Kidney (tissue), 14 donors: Measurements from ENCODE around the gene CFAP251. TPM values are rescaled to one million over a fixed set of nuclear protein-coding genes. Genes with fewer than 3 reads are reported as not detected.
"Not testable (repeated sequence)": the region's sequence is repeated elsewhere in the genome, so short reads cannot be mapped to it uniquely, and the experiment has no call there.

Experiments used
- DNase-seq, 5 donors: peaks; one replicate each; pipeline ENCODE4 v3.0.0-alpha.2; 2013 to 2020
- FAIRE-seq: peaks from 2 replicates; lab custom pipeline; 2012; peaks lifted over from hg19 to GRCh38; lab: Jason Lieb, UNC
- H3K27ac ChIP-seq, 2 donors: one replicate each; pipeline ENCODE4 v1.7.0; 2013; ENCODE audit warnings: low read depth in 2 of 2, low read length in 2 of 2, inconsistent platforms in 1 of 2
- H3K27me3 ChIP-seq: one replicate; pipeline ENCODE4 v1.7.1; 2013; ENCODE audit warnings: low read length, inconsistent platforms; ENCODE audit not compliant: control insufficient read depth, insufficient read depth
- H3K36me3 ChIP-seq, 3 donors: one replicate each; pipeline versions ENCODE4 v1.7.0 to v1.7.1; 2013; ENCODE audit warnings: low read length in 3 of 3, control low read depth in 1 of 3, inconsistent platforms in 1 of 3; ENCODE audit not compliant: insufficient read depth in 3 of 3, control insufficient read depth in 2 of 3
- H3K4me1 ChIP-seq, 3 donors: one replicate each; pipeline versions ENCODE4 v1.7.0 to v1.7.1; 2013; ENCODE audit warnings: low read length in 3 of 3, inconsistent platforms in 1 of 3, low read depth in 1 of 3; ENCODE audit not compliant: control insufficient read depth in 2 of 3, insufficient read depth in 2 of 3
- H3K4me3 ChIP-seq, 3 donors: one replicate each; pipeline versions ENCODE4 v1.7.0 to v1.8.1; 2013; ENCODE audit warnings: low read length in 3 of 3, control low read depth in 1 of 3, inconsistent platforms in 1 of 3
- H3K9ac ChIP-seq, 3 donors: one replicate each; pipeline versions ENCODE4 v1.7.0 to v1.7.1; 2013; ENCODE audit warnings: low read length in 3 of 3, control low read depth in 1 of 3, inconsistent platforms in 1 of 3
- H3K9me3 ChIP-seq, 3 donors: one replicate each; pipeline versions ENCODE4 v1.7.0 to v1.7.1; 2013; ENCODE audit warnings: low read length in 3 of 3, control low read depth in 1 of 3, inconsistent platforms in 1 of 3; ENCODE audit not compliant: control insufficient read depth in 2 of 3, insufficient read depth in 1 of 3
- CTCF ChIP-seq: IDR thresholded peaks from 3 replicates; pipeline ENCODE4 v1.5.1; 2012; ENCODE audit warnings: mild to moderate bottlenecking, moderate library complexity, borderline replicate concordance; ENCODE audit not compliant: insufficient read depth; ENCODE audit errors: extremely low read depth
- intact Hi-C: fragments of 100-400 bp; cut with DNase I; formaldehyde crosslinking; loops from one replicate; pipeline ENCODE4 v1.11.1; 2022
- polyA plus RNA-seq: library from polyadenylated mRNA; stranded (reverse); fragments of 350-450 nt; fragmentation: Illumina TruSeq; extraction: RNeasy Lipid Tissue Mini Kit (QIAGEN cat#74804); gene quantifications from one replicate; pipeline ENCODE4 v1.2.3, GENCODE V29; 2014; ENCODE audit warnings: low read depth, low replicate concordance; ENCODE audit not compliant: insufficient read depth
- total RNA-seq: library from RNA; stranded (reverse); fragmentation: NEBNext Ultra II Directional; extraction: Animal tissue kit (Norgen Biotek cat#: 25700); gene quantifications from one replicate; pipeline ENCODE4 v1.2.1, GENCODE V29; 2021
- donor health status: control.
- donor health status: control.
- donor health status: control.
- donor health status: control.
- donor health status: control.
- donor health status: DM: yes; HTN: yes; CAD: no.
- donor health status: Normal renal cell carcinoma (clear cell type).

Gene CFAP251
- total and polyA plus RNA-seq, 2 donors from 2014 or later = 2.9 to 10.8 TPM

- H3K4me3 ChIP-seq = no peak overlapping the region
- no peaks in the 10 kb centered on the region for H3K9me3 ChIP-seq
- no peaks in the 10 kb centered on the region for H3K27me3 ChIP-seq
- no peaks in the 10 kb centered on the region for H3K36me3 ChIP-seq
- H3K27ac ChIP-seq = no peak overlapping the region
- peak in 3 of 5 donors; percentile 67 to 93 (median 89) for DNase-seq
- H3K4me1 ChIP-seq = no peaks in the 10 kb centered on the region
- TF ChIP-seq CTCF = no peak
- FAIRE-seq = no peak
- no peak overlapping the region for H3K9ac ChIP-seq
- intact Hi-C loops = no loop called here
Measured at GRCh38 chr12:121983536-121984210, 65.3 kb downstream of the CFAP251 start.

- FAIRE-seq (no peak), DNase-seq (peak in 1 of 5 donors; percentile 4)
- no peaks in the 10 kb centered on the region for H3K9me3 ChIP-seq
- no peak overlapping the region for H3K4me3 ChIP-seq
- no peaks in the 10 kb centered on the region for H3K36me3 ChIP-seq
- no peak overlapping the region for H3K9ac ChIP-seq
- TF ChIP-seq CTCF = no peak
- intact Hi-C loops = no loop called here
- H3K4me1 ChIP-seq = no peaks in the 10 kb centered on the region
- no peaks in the 10 kb centered on the region for H3K27me3 ChIP-seq
- no peak overlapping the region for H3K27ac ChIP-seq
Measured at GRCh38 chr12:121986489-121987245, 68.3 kb downstream of the CFAP251 start.

- H3K4me1 ChIP-seq, H3K4me3 ChIP-seq, H3K9me3 ChIP-seq, H3K9ac ChIP-seq, H3K27me3 ChIP-seq, FAIRE-seq, DNase-seq, intact Hi-C loops, H3K36me3 ChIP-seq, H3K27ac ChIP-seq: not testable (repeated sequence)
Measured at GRCh38 chr12:121988519-121988918, 70.1 kb downstream of the CFAP251 start.
